Endothelial cell of umbilical vein (primary cell): ENCODE results near the gene JAZF1. TPM values are rescaled to one million over a fixed set of nuclear protein-coding genes. Genes with fewer than 3 reads are reported as not detected.

Experiments
- BruUV-seq: library from RNA; stranded (reverse); fragments of 400-500 nt; replicated peaks from 2 replicates; lab custom pipeline; 2021; lab: Mats Ljungman, UMichigan
- CTCF ChIA-PET: fragments of 300-600, 350-600 bp; sonication (Branson Sonifier 250); formaldehyde crosslinking; loops from one replicate; lab custom pipeline; 2021; ENCODE audit warnings: antibody characterized with exemption, inconsistent platforms; lab: Charles Lee
- POLR2A ChIA-PET: fragments of 300-600, 350-600 bp; sonication (Branson Sonifier 250); formaldehyde crosslinking; loops from one replicate; lab custom pipeline; 2021; ENCODE audit warnings: antibody characterized with exemption, inconsistent platforms; lab: Charles Lee
- DNase-seq: peaks from one replicate; pipeline ENCODE4 v3.0.0-alpha.2; 2011; ENCODE audit warnings: low read depth, low spot score
- FAIRE-seq: peaks from 2 replicates; lab custom pipeline; 2011; peaks lifted over from hg19 to GRCh38; lab: Jason Lieb, UNC
- H2AFZ ChIP-seq: 2 replicates; pipeline ENCODE4 v1.6.0; 2012; ENCODE audit warnings: low read depth, low read length, control low read depth, inconsistent platforms
- H3K27ac ChIP-seq: 2 replicates; pipeline ENCODE4 v1.5.1; 2011; ENCODE audit warnings: low read depth, mild to moderate bottlenecking, control low read depth, low read length, moderate library complexity; ENCODE audit not compliant: insufficient read depth
- H3K27me3 ChIP-seq, 2 experiments: 2 replicates each; pipeline versions ENCODE4 v1.6.0 to v1.6.1; 2011; ENCODE audit warnings: low read length in 2 of 2, mixed read lengths in 1 of 2; ENCODE audit not compliant: control insufficient read depth in 2 of 2, insufficient read depth in 2 of 2
- H3K36me3 ChIP-seq, 2 experiments: 2 replicates in 1 of 2; 3 replicates in 1 of 2; pipeline ENCODE4 v1.5.1; 2011; ENCODE audit warnings: low read length in 2 of 2, mild to moderate bottlenecking in 1 of 2, moderate library complexity in 1 of 2; ENCODE audit not compliant: control insufficient read depth in 2 of 2, insufficient read depth in 2 of 2; ENCODE audit errors: extremely low read depth in 1 of 2
- H3K4me1 ChIP-seq: 3 replicates; pipeline ENCODE4 v1.5.1; 2011; ENCODE audit warnings: mild to moderate bottlenecking, low read length; ENCODE audit not compliant: control insufficient read depth, insufficient read depth; ENCODE audit errors: extremely low read depth
- H3K4me2 ChIP-seq: 2 replicates; pipeline ENCODE4 v1.6.1; 2011; ENCODE audit warnings: low read length, control low read depth, mixed read lengths; ENCODE audit not compliant: insufficient read depth
- H3K4me3 ChIP-seq, 3 experiments: fragments of 200-600 bp in 1 of 3; sonication (generic), shearing (Covaris generic) in 1 of 3; replicated peaks in 1 of 3; 2 replicates each; pipeline ENCODE4 v1.5.1; 2011 to 2016; ENCODE audit warnings: control low read depth in 3 of 3, low read length in 3 of 3, mild to moderate bottlenecking in 2 of 3, inconsistent platforms in 1 of 3, low read depth in 1 of 3, moderate library complexity in 1 of 3; ENCODE audit not compliant: insufficient read depth in 1 of 3
- H3K79me2 ChIP-seq: 2 replicates; pipeline ENCODE4 v1.6.0; 2012; ENCODE audit warnings: low read length, inconsistent platforms; ENCODE audit not compliant: control insufficient read depth, insufficient read depth
- H3K9ac ChIP-seq: replicated peaks from 2 replicates; pipeline ENCODE3; 2011; ENCODE audit warnings: low read length, control low read depth; ENCODE audit not compliant: insufficient read depth; ENCODE audit errors: extremely low read depth
- H3K9me1 ChIP-seq: replicated peaks from 3 replicates; pipeline ENCODE4 v1.6.0; 2011; ENCODE audit warnings: mild to moderate bottlenecking, low read length; ENCODE audit not compliant: control insufficient read depth, insufficient read depth; ENCODE audit errors: extremely low read depth
- H3K9me3 ChIP-seq: replicated peaks from 2 replicates; pipeline ENCODE4 v1.5.1; 2012; ENCODE audit warnings: low read length, inconsistent platforms; ENCODE audit not compliant: control insufficient read depth, insufficient read depth
- H4K20me1 ChIP-seq: replicated peaks from 2 replicates; pipeline ENCODE3; 2011; ENCODE audit warnings: mild to moderate bottlenecking, low read length; ENCODE audit not compliant: control insufficient read depth, insufficient read depth; ENCODE audit errors: extremely low read depth
- EZH2 ChIP-seq: IDR thresholded peaks from 2 replicates; pipeline ENCODE4 v1.6.1; 2012; ENCODE audit warnings: borderline replicate concordance, low read depth, mild to moderate bottlenecking, moderate library complexity, low read length, inconsistent platforms; ENCODE audit not compliant: severe bottlenecking
- FOS ChIP-seq: IDR thresholded peaks from 2 replicates; pipeline ENCODE4 v1.6.1; 2011; ENCODE audit warnings: mild to moderate bottlenecking, low read length, moderate library complexity, borderline replicate concordance; ENCODE audit not compliant: insufficient read depth
- GATA2 ChIP-seq: IDR thresholded peaks from 2 replicates; pipeline ENCODE4 v1.7.0; 2011; ENCODE audit warnings: low read depth, mild to moderate bottlenecking, moderate library complexity, mixed read lengths, low read length; ENCODE audit not compliant: insufficient read length, insufficient read depth
- JUN ChIP-seq: IDR thresholded peaks from 2 replicates; pipeline ENCODE4 v1.6.1; 2011; ENCODE audit warnings: borderline replicate concordance, low read depth; ENCODE audit not compliant: insufficient read length, insufficient read depth
- MYC ChIP-seq: IDR thresholded peaks from one replicate; pipeline ENCODE4 v1.6.1; 2011; ENCODE audit warnings: mild to moderate bottlenecking, low read depth, low read length
- POLR2A ChIP-seq: IDR thresholded peaks from 2 replicates; pipeline ENCODE4 v1.6.1; 2012; ENCODE audit warnings: low read depth, mild to moderate bottlenecking, control low read depth, low read length
- POLR2AphosphoS5 ChIP-seq: IDR thresholded peaks from 2 replicates; pipeline ENCODE4 v1.6.1; 2012; ENCODE audit warnings: low read depth, mild to moderate bottlenecking, control low read depth, low read length, moderate library complexity; ENCODE audit not compliant: insufficient read depth
- dilution Hi-C: fragments of 300-500 bp; cut with MboI; formaldehyde crosslinking; loops from one replicate; pipeline ENCODE4 v1.15.0; 2019; ENCODE audit warnings: low sequenced_read_pairs; ENCODE audit not compliant: extremely low pct_ligation_motif_present
- intact Hi-C: fragments of 100-400 bp; cut with micrococcal nuclease; formaldehyde crosslinking; loops from one replicate; pipeline ENCODE4 v1.10.0; 2022
- polyA plus RNA-seq, 4 experiments: library from polyadenylated mRNA; depleted of rRNA in 3 of 4; stranded (reverse) in 3 of 4; unstranded in 1 of 4; fragments of >200 nt; gene quantifications; 2 replicates each; pipeline versions ENCODE4 v1.2.1 to v1.2.3, GENCODE V29; 2011 to 2012; ENCODE audit warnings: missing spikeins in 1 of 4
- total RNA-seq: library from RNA; stranded (reverse); gene quantifications from 2 replicates; pipeline ENCODE4 v1.2.3, GENCODE V29; 2021
- TF ChIP-seq, protein P1 (sequence below), 2 donors: IDR thresholded peaks; 1 replicate in 1 of 2; 2 replicates in 1 of 2; pipeline ENCODE4 v1.5.1; 2011; ENCODE audit warnings: low read length in 2 of 2, mild to moderate bottlenecking in 2 of 2, moderate library complexity in 2 of 2, control low read depth in 1 of 2, inconsistent platforms in 1 of 2, low read depth in 1 of 2; ENCODE audit not compliant: insufficient read depth in 1 of 2; ENCODE audit errors: extremely low read depth in 1 of 2
- TF ChIP-seq, protein P2 (sequence below): IDR thresholded peaks from 2 replicates; pipeline ENCODE4 v1.6.1; 2011; ENCODE audit not compliant: insufficient read depth, insufficient read length

The JAZF1 gene
- total and polyA plus RNA-seq, 2 donors (not counting 3 experiments of a cell fraction or from before 2014, with no cell fraction given): 2.5 to 16.9 TPM

DNA sequence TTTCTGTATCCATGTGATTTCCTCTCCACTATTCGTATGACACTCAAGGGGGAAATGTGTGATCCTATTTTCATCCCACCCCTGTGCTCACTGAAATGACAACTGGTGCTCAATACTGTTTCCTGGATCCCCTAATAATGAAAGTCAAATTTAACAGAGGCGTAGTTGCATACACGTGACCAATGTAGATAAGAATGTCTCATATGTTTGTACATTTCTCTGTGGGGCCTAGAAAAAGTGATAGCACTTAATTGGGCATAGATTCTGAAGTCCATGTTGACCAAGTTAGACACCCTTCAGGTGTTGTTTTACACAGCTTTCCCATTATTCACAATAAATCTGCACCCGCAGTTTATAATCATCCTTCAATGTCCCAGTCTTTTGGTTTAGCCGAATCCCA is 59.1 kb downstream of the JAZF1 start:
- H3K36me3 ChIP-seq: no peaks in the 10 kb centered on the region
- H3K9me3 ChIP-seq: no peaks in the 10 kb centered on the region
- H3K9ac ChIP-seq: no peak overlapping the region
- FAIRE-seq (no peak), DNase-seq (no peak)
- no peak overlapping the region for H2AFZ ChIP-seq
- peaks cover 8% of the 10 kb centered on the region for H3K4me1 ChIP-seq
- ChIA-PET POLR2A (no interaction called here), CTCF (interaction anchor here (1.2 to 1.3 kb wide), 2 partner anchors 27 to 38 kb away, joined by 3 read pairs; no protein-coding TSS in a partner anchor)
- no peak overlapping the region for H3K4me3 ChIP-seq
- no peak overlapping the region for H3K27ac ChIP-seq
- H3K27me3 ChIP-seq: no peaks in the 10 kb centered on the region
- H3K9me1 ChIP-seq: no peaks in the 10 kb centered on the region
- TF ChIP-seq EZH2: no peak
- TF ChIP-seq, protein P1, sequence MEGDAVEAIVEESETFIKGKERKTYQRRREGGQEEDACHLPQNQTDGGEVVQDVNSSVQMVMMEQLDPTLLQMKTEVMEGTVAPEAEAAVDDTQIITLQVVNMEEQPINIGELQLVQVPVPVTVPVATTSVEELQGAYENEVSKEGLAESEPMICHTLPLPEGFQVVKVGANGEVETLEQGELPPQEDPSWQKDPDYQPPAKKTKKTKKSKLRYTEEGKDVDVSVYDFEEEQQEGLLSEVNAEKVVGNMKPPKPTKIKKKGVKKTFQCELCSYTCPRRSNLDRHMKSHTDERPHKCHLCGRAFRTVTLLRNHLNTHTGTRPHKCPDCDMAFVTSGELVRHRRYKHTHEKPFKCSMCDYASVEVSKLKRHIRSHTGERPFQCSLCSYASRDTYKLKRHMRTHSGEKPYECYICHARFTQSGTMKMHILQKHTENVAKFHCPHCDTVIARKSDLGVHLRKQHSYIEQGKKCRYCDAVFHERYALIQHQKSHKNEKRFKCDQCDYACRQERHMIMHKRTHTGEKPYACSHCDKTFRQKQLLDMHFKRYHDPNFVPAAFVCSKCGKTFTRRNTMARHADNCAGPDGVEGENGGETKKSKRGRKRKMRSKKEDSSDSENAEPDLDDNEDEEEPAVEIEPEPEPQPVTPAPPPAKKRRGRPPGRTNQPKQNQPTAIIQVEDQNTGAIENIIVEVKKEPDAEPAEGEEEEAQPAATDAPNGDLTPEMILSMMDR (IDR thresholded peaks at IDR 0.05; ENCODE audit: extremely low read depth in 1 of 2, insufficient read depth in 1 of 2, low read depth in 1 of 2, low read length in 2 of 2): no peak
- no peak for TF ChIP-seq POLR2A
- no peak for TF ChIP-seq MYC
- no peak for TF ChIP-seq POLR2AphosphoS5
- TF ChIP-seq, protein P2, sequence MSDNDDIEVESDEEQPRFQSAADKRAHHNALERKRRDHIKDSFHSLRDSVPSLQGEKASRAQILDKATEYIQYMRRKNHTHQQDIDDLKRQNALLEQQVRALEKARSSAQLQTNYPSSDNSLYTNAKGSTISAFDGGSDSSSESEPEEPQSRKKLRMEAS: no peak
- TF ChIP-seq FOS: no peak
- TF ChIP-seq GATA2: no peak
- TF ChIP-seq JUN: no peak
- dilution Hi-C loops (no loop called here), intact Hi-C loops (no loop called here)
- H3K79me2 ChIP-seq: peaks cover 2% of the 10 kb centered on the region
- no TSS peak for BruUV-seq
- H4K20me1 ChIP-seq: no peaks in the 10 kb centered on the region
- H3K4me2 ChIP-seq: no peak overlapping the region
